B cell (primary cell): ENCODE data around the gene SERPINA12. TPM values are rescaled to one million over a fixed set of nuclear protein-coding genes. Genes with fewer than 3 reads are reported as not detected.

ENCODE experiments used
- ATAC-seq: fragments of 200-7000 bp; cut with Tn5 transposase; one replicate; pipeline ENCODE4 v1.10.0; 2021; ENCODE audit warnings: low read depth, mild to moderate bottlenecking, moderate number of reproducible peaks, moderate library complexity
- CTCF ChIA-PET: fragments of 350-600 bp; sonication (Branson Sonifier 250); formaldehyde crosslinking; loops from one replicate; lab custom pipeline; 2021; ENCODE audit warnings: antibody characterized with exemption, inconsistent platforms; lab: Charles Lee
- POLR2A ChIA-PET: fragments of 350-600 bp; sonication (Branson Sonifier 250); formaldehyde crosslinking; loops from one replicate; lab custom pipeline; 2021; ENCODE audit warnings: antibody characterized with exemption; lab: Charles Lee
- DNase-seq: peaks from one replicate; pipeline ENCODE4 v3.0.0; 2013
- H2AFZ ChIP-seq: 2 replicates; pipeline ENCODE4 v1.6.1; 2012; ENCODE audit warnings: mild to moderate bottlenecking, low read depth, low read length; ENCODE audit not compliant: insufficient read depth, poor library complexity, severe bottlenecking
- H3K27ac ChIP-seq, 2 donors: 1 replicate in 1 of 2; 2 replicates in 1 of 2; pipeline ENCODE4 v1.5.1; 2012 to 2013; ENCODE audit warnings: low read length in 2 of 2, mild to moderate bottlenecking in 2 of 2, moderate library complexity in 1 of 2
- H3K27me3 ChIP-seq, 4 experiments: fragments of 200-600 bp in 1 of 4; sonication (generic) in 1 of 4; replicated peaks in 1 of 4; 1 replicate in 2 of 4; 2 replicates in 2 of 4; pipeline versions ENCODE4 v1.6.1 to v1.7.0; 2013 to 2016; ENCODE audit warnings: low read length in 3 of 4, mild to moderate bottlenecking in 2 of 4, mixed read lengths in 1 of 4, moderate library complexity in 1 of 4; ENCODE audit not compliant: insufficient read depth in 4 of 4, control insufficient read depth in 3 of 4; ENCODE audit errors: control extremely low read depth in 1 of 4
- H3K36me3 ChIP-seq, 2 experiments: replicated peaks in 1 of 2; 1 replicate in 1 of 2; 2 replicates in 1 of 2; pipeline versions ENCODE4 v1.6.1 to v1.7.1; 2013; ENCODE audit warnings: low read length in 1 of 2; ENCODE audit not compliant: insufficient read depth in 2 of 2, control insufficient read depth in 1 of 2; ENCODE audit errors: control extremely low read depth in 1 of 2, extremely low read depth in 1 of 2
- H3K4me1 ChIP-seq, 2 donors: fragments of 200-600 bp in 1 of 2; sonication (generic) in 1 of 2; 1 replicate in 1 of 2; 2 replicates in 1 of 2; pipeline versions ENCODE4 v1.5.1 to v1.6.1; 2013 to 2017; ENCODE audit warnings: low read length in 2 of 2; ENCODE audit not compliant: control insufficient read depth in 2 of 2, insufficient read depth in 2 of 2
- H3K4me2 ChIP-seq: replicated peaks from 2 replicates; pipeline ENCODE3; 2012; ENCODE audit warnings: mild to moderate bottlenecking, low read depth, low read length; ENCODE audit not compliant: poor library complexity, severe bottlenecking
- H3K4me3 ChIP-seq, 5 experiments: fragments of 200-600 bp in 1 of 5; sonication (generic) in 1 of 5; 1 replicate in 3 of 5; 2 replicates in 2 of 5; pipeline versions ENCODE4 v1.5.1 to v1.7.0; 2011 to 2016; ENCODE audit warnings: low read length in 4 of 5, mild to moderate bottlenecking in 4 of 5, low read depth in 2 of 5, control low read depth in 1 of 5, moderate library complexity in 1 of 5; ENCODE audit not compliant: insufficient read depth in 1 of 5; ENCODE audit errors: control extremely low read depth in 1 of 5, extremely low read depth in 1 of 5
- H3K79me2 ChIP-seq: fragments of 200-600 bp; sonication (generic); one replicate; pipeline ENCODE4 v1.6.0; 2016; ENCODE audit warnings: low read length; ENCODE audit not compliant: control insufficient read depth, insufficient read depth
- H3K9ac ChIP-seq: fragments of 200-600 bp; sonication (generic); 2 replicates; pipeline ENCODE4 v1.6.1; 2017; ENCODE audit warnings: mild to moderate bottlenecking, low read length, moderate library complexity
- H3K9me3 ChIP-seq, 3 donors: one replicate each; pipeline versions ENCODE4 v1.6.1 to v1.7.1; 2013; ENCODE audit warnings: low read length in 2 of 3; ENCODE audit not compliant: control insufficient read depth in 2 of 3, insufficient read depth in 1 of 3; ENCODE audit errors: control extremely low read depth in 1 of 3
- H4K20me1 ChIP-seq: 2 replicates; pipeline ENCODE4 v1.6.0; 2012; ENCODE audit warnings: mild to moderate bottlenecking, low read length; ENCODE audit not compliant: insufficient read depth, control insufficient read depth, poor library complexity, severe bottlenecking
- H3K27ac Mint-ChIP-seq: one replicate; pipeline ENCODE4 v1.8.0; 2021; ENCODE audit warnings: mixed read lengths
- H3K27me3 Mint-ChIP-seq: one replicate; pipeline ENCODE4 v1.8.0; 2021; ENCODE audit warnings: mixed read lengths
- H3K4me1 Mint-ChIP-seq: one replicate; pipeline ENCODE4 v1.8.0; 2021; ENCODE audit warnings: mixed read lengths
- H3K4me3 Mint-ChIP-seq: one replicate; pipeline ENCODE4 v1.8.0; 2021; ENCODE audit warnings: mixed read lengths
- H3K9me3 Mint-ChIP-seq: one replicate; pipeline ENCODE4 v1.8.0; 2022; ENCODE audit warnings: mixed read lengths; ENCODE audit not compliant: insufficient read depth
- CTCF ChIP-seq: fragments of 200-600 bp; IDR thresholded peaks from one replicate; pipeline ENCODE4 v1.8.0; 2022; ENCODE audit warnings: antibody characterized with exemption, mild to moderate bottlenecking
- EZH2 ChIP-seq: IDR thresholded peaks from 2 replicates; pipeline ENCODE4 v1.6.1; 2012; ENCODE audit warnings: borderline replicate concordance, low read depth, mild to moderate bottlenecking, moderate library complexity, low read length; ENCODE audit not compliant: insufficient read depth, poor library complexity, severe bottlenecking
- WGBS: methylation state at CpG from one replicate; pipeline ENCODE4 v1.1.5; 2013; ENCODE audit warnings: missing lambda C conversion rate; ENCODE audit not compliant: insufficient coverage; 5-methylcytosine and 5-hydroxymethylcytosine counted together
- intact Hi-C: fragments of 100-400 bp; cut with micrococcal nuclease; formaldehyde crosslinking; loops from one replicate; pipeline ENCODE4 v1.10.0; 2022
- polyA plus RNA-seq: library from polyadenylated mRNA; depleted of rRNA; stranded (reverse); fragments of >200 nt; gene quantifications from 2 replicates; pipeline ENCODE4 v1.2.3, GENCODE V29; 2012
- total RNA-seq, 2 donors: library from RNA; stranded (reverse); fragments of 120-200 nt in 1 of 2; gene quantifications; 1 replicate in 1 of 2; 2 replicates in 1 of 2; pipeline versions ENCODE4 v1.2.3 to v1.2.4, GENCODE V29; 2013 to 2022

The SERPINA12 gene
- total and polyA plus RNA-seq, 2 donors (not counting 1 experiment from before 2014, with no cell fraction given), result not detected

- WGBS, result no CpG with 5 or more reads among the region's 1 CpG
- no peaks in the 10 kb centered on the region for H3K36me3 ChIP-seq
- no peak overlapping the region for H3K27ac ChIP-seq
- Mint-ChIP-seq H3K4me3 (no peak overlapping the region), H3K9me3 (peaks cover 2% of the 10 kb centered on the region), H3K27me3 (peaks cover 7% of the 10 kb centered on the region), H3K27ac (no peak overlapping the region), H3K4me1 (peaks cover 4% of the 10 kb centered on the region)
- no peaks in the 10 kb centered on the region for H3K79me2 ChIP-seq
- H2AFZ ChIP-seq, result no peak overlapping the region
- intact Hi-C loops, result no loop called here
- no peak overlapping the region for H3K4me2 ChIP-seq
- POLR2A ChIA-PET, result no interaction called here
- ATAC-seq, result no peak
- H4K20me1 ChIP-seq, result no peaks in the 10 kb centered on the region
- H3K27me3 ChIP-seq, result peaks cover 0 to 2% (median 0%) of the 10 kb centered on the region in 4 experiments
- CTCF ChIA-PET, result no interaction called here
- no peak overlapping the region for H3K4me3 ChIP-seq
- TF ChIP-seq EZH2 (no peak), CTCF (no peak)
- no peak for DNase-seq
- H3K9me3 ChIP-seq, result peaks cover 0 to 12% (median 0%) of the 10 kb centered on the region in 3 donors
- no peaks in the 10 kb centered on the region for H3K4me1 ChIP-seq
- H3K9ac ChIP-seq, result no peak overlapping the region
Observed at GRCh38 chr14:94458096-94458495, 51.2 kb downstream of the SERPINA12 start.

- Histone ChIP-seq H3K4me1 (no peaks in the 10 kb centered on the region), H3K9me3 (peaks cover 0 to 7% (median 0%) of the 10 kb centered on the region in 3 donors), H3K36me3 (no peaks in the 10 kb centered on the region), H4K20me1 (no peaks in the 10 kb centered on the region), H3K27ac (no peak overlapping the region), H3K27me3 (peaks cover 0 to 2% (median 0%) of the 10 kb centered on the region in 4 experiments), H3K4me2 (no peak overlapping the region), H3K4me3 (no peak overlapping the region), H2AFZ (no peak overlapping the region), H3K9ac (no peak overlapping the region), H3K79me2 (no peaks in the 10 kb centered on the region)
- WGBS, result no CpG with 5 or more reads among the region's 1 CpG
- H3K4me3 Mint-ChIP-seq, result no peak overlapping the region
- intact Hi-C loops, result no loop called here
- DNase-seq (no peak), ATAC-seq (no peak)
- no peak for TF ChIP-seq CTCF
- no peak for TF ChIP-seq EZH2
- POLR2A ChIA-PET, result no interaction called here
- H3K4me1 Mint-ChIP-seq, result peaks cover 8% of the 10 kb centered on the region
- CTCF ChIA-PET, result no interaction called here
- H3K27ac Mint-ChIP-seq, result no peak overlapping the region
- peaks cover 2% of the 10 kb centered on the region for H3K9me3 Mint-ChIP-seq
- peaks cover 7% of the 10 kb centered on the region for H3K27me3 Mint-ChIP-seq
Observed at GRCh38 chr14:94455928-94456327, 53.3 kb downstream of the SERPINA12 start.
